A549 treated with CORT108297 at 1 μM for 4 hours (cell line): ENCODE data around the gene ERAS. TPM values are rescaled to one million over a fixed set of nuclear protein-coding genes. Genes with fewer than 3 reads are reported as not detected.

Experiments
- total RNA-seq: library from RNA; stranded (reverse); fragments of 200-300 nt; extraction: Qiagen RNA extraction; gene quantifications from 5 replicates; pipeline ENCODE4 v1.2.3, GENCODE V29; 2022

The ERAS gene, protein sequence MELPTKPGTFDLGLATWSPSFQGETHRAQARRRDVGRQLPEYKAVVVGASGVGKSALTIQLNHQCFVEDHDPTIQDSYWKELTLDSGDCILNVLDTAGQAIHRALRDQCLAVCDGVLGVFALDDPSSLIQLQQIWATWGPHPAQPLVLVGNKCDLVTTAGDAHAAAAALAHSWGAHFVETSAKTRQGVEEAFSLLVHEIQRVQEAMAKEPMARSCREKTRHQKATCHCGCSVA
- total RNA-seq: 0.09 to 0.18 TPM (median 0.12 TPM) in 4 of 5 replicates, not detected in the other

DNA sequence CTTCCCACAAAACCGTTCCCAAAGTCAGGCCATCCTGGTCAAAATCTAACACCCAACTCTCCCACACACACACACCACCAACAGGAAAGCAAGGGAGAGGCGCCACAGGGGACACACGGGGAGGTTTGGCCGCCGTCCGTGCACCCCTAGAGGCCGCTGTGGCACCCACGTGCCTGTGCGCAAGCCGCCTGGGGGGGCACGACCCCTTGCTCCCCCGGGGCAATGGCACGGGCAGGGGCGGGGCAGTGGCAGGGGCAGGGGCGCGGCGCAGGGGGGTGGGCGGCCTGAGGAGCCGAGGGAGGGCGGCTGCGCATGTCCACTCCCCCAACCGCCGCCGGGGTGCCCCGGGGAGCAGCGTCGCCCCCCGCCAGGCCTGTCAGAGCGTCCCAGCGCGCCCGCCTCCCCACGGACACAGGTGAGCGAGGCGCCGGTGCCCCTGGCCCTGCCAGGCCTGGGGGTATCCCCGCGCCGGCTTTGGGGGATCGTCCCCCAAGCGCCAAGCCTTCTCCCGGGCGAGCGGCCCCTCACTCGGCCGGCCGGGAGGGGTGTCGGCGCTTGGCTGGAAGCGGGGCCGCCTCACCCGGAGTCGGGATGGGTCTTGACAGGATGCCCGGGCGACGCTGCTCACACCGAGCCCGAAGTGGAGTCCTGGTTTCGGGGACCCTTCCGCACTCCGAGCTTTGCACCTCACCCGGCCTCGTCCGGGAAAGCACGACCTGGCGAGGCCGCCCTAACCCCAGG lies at the start of gene ERAS:
TSS of gene ERAS (plus strand) at position 379 of the 741 bp plus-strand sequence. CDS start 2,611 bp downstream, outside the sequence.

DNA sequence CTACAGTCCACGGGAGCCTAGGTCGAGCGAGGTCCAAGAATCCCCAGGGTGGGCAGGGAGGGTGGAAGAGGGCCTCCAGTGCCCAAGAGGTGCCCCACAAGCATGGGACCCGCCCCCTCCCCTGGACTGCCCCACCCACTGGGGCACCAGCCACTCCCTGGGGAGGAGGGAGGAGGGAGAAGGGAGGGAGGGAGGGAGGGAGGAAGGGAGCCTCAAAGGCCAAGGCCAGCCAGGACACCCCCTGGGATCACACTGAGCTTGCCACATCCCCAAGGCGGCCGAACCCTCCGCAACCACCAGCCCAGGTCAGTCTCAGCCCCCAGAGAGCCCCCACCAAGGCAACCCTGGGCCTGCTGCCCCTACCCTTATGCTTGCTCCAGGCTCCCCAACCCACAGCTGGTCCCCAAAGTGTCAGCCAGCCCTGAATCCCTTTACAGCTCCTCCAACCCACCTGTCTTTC lies 39.9 kb upstream of the ERAS start, which contains the start of gene GATA1:
TSS of gene GATA1 (plus strand) at position 250 of the 460 bp plus-strand sequence. CDS start 4,520 bp downstream, outside the sequence.

DNA sequence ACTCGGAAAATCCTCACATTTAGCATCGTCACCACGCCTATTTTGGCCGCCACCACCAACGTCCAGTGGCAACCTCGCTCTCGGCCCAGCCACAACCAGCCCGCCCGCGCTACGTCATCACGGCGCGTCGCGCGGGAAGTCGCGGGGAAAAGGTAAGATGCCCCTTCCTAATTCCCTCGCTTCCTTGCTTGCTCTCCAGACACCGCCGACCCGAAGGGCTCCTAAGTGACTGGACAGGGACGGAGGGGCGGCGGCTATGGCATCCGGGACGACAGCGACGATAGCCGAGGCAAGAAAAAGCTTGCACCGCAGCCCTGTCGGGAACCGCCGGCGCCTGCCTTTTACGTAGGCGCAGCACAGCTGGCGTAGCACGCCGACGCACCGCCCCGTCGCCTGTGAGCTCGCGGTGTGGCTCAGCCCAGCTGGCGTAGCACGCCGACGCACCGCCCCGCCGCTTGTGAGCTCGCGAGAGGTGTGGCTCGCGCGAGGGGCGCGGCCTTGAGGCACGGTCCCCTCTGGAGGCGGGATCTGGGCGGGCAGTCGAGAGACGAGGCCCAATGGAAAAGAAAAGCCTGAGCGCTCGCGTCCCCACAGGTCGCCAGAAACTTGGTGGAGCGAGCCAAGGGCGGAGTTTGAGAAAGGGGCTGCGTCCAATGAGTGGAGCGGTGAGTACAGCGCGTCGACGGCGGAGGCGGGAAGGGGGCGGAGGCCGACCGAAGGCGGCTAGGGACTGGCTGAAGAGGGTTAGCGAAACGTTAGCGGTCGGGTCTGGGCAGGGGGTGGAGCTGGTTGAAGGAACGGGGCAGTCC lies 24.8 kb upstream of the ERAS start, which contains the start of gene HDAC6:
TSS of gene HDAC6 (plus strand) at position 788 of the 809 bp plus-strand sequence. CDS start 626 bp downstream, outside the sequence.

DNA sequence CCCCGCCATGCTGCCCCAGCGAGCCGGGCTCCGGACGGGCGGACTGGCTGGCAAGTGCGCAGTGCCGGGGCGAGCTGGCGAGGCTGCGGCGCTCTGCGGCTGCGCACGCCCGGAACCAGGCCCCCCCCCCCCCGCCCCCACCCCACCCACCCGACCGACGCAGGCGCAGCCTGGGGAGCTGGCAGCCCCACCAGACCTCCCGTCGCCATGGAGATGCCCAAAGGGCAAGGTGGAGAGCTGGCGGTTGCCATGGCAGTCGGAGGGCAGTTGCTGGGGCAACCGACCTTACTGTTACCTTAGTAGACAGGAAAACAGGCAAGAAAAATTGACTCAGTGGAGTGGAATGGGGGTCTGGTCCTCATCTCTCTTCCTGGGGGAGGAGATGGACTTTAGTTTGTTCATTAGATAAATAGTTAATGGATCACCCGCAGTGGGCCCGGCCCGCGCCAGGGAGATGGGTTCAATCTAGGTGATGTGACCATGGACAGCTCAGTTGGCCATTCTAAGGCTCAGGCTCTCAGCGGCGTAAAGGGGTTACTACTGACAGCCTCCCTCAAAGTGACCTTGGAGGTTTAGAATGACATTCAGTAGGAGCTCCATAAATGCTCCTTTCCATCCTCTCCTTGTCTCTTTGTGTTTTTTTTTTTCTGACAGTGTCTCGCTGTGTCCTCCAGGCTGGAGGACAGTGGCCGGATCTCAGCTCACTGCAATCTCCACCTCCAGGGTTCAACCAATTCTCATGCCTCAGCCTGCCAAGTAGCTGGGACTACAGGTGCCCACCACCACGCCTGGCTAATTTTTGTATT lies 9.4 kb downstream of the ERAS start, which contains the start of gene PCSK1N:
TSS of gene PCSK1N (minus strand) at position 87 of the 806 bp plus-strand sequence. CDS start at position 9, 78 bp downstream.

Other genes starting within 250 kb of the ERAS start
- gene WDR13, start 229.0 kb upstream of the ERAS start, total RNA-seq: 56.5 to 88.9 TPM (median 81.1 TPM) in 5 replicates
- 0.21 to 0.36 TPM (median 0.25 TPM) in 5 replicates for gene WAS, start 142.7 kb upstream of the ERAS start, total RNA-seq
- gene SUV39H1, start 129.8 kb upstream of the ERAS start, total RNA-seq: 18.9 to 22.9 TPM (median 22.2 TPM) in 5 replicates
- gene GLOD5, start 64.8 kb upstream of the ERAS start, total RNA-seq: not detected in 5 replicates
- not detected in 5 replicates for gene GATA1, start 39.9 kb upstream of the ERAS start, total RNA-seq
- 23.3 to 33.1 TPM (median 28.3 TPM) in 5 replicates for gene HDAC6, start 24.4 kb upstream of the ERAS start, total RNA-seq
- gene PCSK1N, start 9.1 kb downstream of the ERAS start, total RNA-seq: 17.4 to 54.0 TPM (median 47.3 TPM) in 5 replicates
- gene TIMM17B, start 71.3 kb downstream of the ERAS start, total RNA-seq: 92.5 to 116 TPM (median 108 TPM) in 5 replicates
- gene PQBP1, start 71.4 kb downstream of the ERAS start, total RNA-seq: 91.3 to 118 TPM (median 100.0 TPM) in 5 replicates
- gene SLC35A2, start 85.1 kb downstream of the ERAS start, total RNA-seq: 53.3 to 73.9 TPM (median 72.1 TPM) in 5 replicates
- 10.0 to 10.8 TPM (median 10.1 TPM) in 5 replicates for gene PIM2, start 92.5 kb downstream of the ERAS start, total RNA-seq
- gene OTUD5, start 131.1 kb downstream of the ERAS start, total RNA-seq: 60.0 to 65.8 TPM (median 64.1 TPM) in 5 replicates
- gene KCND1, start 145.3 kb downstream of the ERAS start, total RNA-seq: 0.98 to 1.4 TPM (median 1.3 TPM) in 5 replicates
- 18.1 to 23.3 TPM (median 21.3 TPM) in 5 replicates for gene GRIPAP1, start 175.8 kb downstream of the ERAS start, total RNA-seq
- 46.9 to 59.1 TPM (median 58.1 TPM) in 5 replicates for gene TFE3, start 216.8 kb downstream of the ERAS start, total RNA-seq
- gene CCDC120, start 232.5 kb downstream of the ERAS start, total RNA-seq: 2.4 to 4.2 TPM (median 3.7 TPM) in 5 replicates
- gene PRAF2, start 247.5 kb downstream of the ERAS start, total RNA-seq: 38.2 to 45.7 TPM (median 43.2 TPM) in 5 replicates